Psoas muscle (tissue), 8 donors: Measurements from ENCODE around the gene GPX4. TPM values are rescaled to one million over a fixed set of nuclear protein-coding genes. Genes with fewer than 3 reads are reported as not detected.

Experiments
- ATAC-seq, 4 donors: fragments of 200-7000 bp; cut with Tn5 transposase; one replicate each; pipeline ENCODE4 v1.9.1; 2020; ENCODE audit warnings: moderate library complexity in 3 of 4, mild to moderate bottlenecking in 2 of 4
- DNase-seq, 2 donors: peaks; one replicate each; pipeline ENCODE4 v3.0.0-alpha.2; 2020
- H3K27ac ChIP-seq: fragments of 200-600 bp; one replicate; pipeline ENCODE4 v1.8.0; 2022
- H3K27me3 ChIP-seq, 3 donors: fragments of 200-600 bp in 1 of 3; one replicate each; pipeline versions ENCODE4 v1.6.1 to v1.8.0; 2013 to 2022; ENCODE audit warnings: low read length in 2 of 3, mild to moderate bottlenecking in 2 of 3, moderate library complexity in 1 of 3; ENCODE audit not compliant: insufficient read depth in 3 of 3
- H3K36me3 ChIP-seq, 2 donors: fragments of 200-600 bp in 1 of 2; one replicate each; pipeline versions ENCODE4 v1.6.1 to v1.8.0; 2013 to 2022; ENCODE audit warnings: low read depth in 1 of 2, mild to moderate bottlenecking in 1 of 2, moderate library complexity in 1 of 2; ENCODE audit not compliant: insufficient read depth in 1 of 2
- H3K4me1 ChIP-seq: fragments of 200-600 bp; one replicate; pipeline ENCODE4 v1.8.0; 2022
- H3K4me3 ChIP-seq: fragments of 200-600 bp; one replicate; pipeline ENCODE4 v1.8.0; 2022; ENCODE audit warnings: mild to moderate bottlenecking
- H3K9me3 ChIP-seq: fragments of 200-600 bp; one replicate; pipeline ENCODE4 v1.8.0; 2022
- WGBS, 3 donors: extraction: QIAGEN DNeasy Blood & Tissue Kit; methylation state at CpG; one replicate each; pipeline versions ENCODE4 v1.1.6 to v1.1.7; 2013; 5-methylcytosine and 5-hydroxymethylcytosine counted together
- intact Hi-C, 2 donors: fragments of 100-400 bp; cut with DNase I; formaldehyde crosslinking; loops; one replicate each; pipeline versions ENCODE4 v1.11.0 to v1.14.2; 2022
- polyA plus RNA-seq, 3 donors: library from polyadenylated mRNA; stranded (reverse); fragments of 200-250 nt; gene quantifications; one replicate each; pipeline ENCODE4 v1.2.3, GENCODE V29; 2013
- total RNA-seq, 4 donors: library from RNA; stranded (reverse); fragmentation: NEBNext Ultra II Directional in 2 of 4; extraction: Animal tissue kit (Norgen Biotek cat#: 25700) in 2 of 4; gene quantifications; one replicate each; pipeline versions ENCODE4 v1.2.1 to v1.2.4, GENCODE V29; 2021 to 2023
- TF ChIP-seq, protein P1 (sequence below): fragments of 200-600 bp; IDR thresholded peaks from one replicate; pipeline ENCODE4 v1.8.0; 2022; ENCODE audit warnings: antibody characterized with exemption
- donor health status: healthy with polysubstance abuse.
- donor health status: DM: no; HTN: no; CAD: no; lungs with moderate emphysema.
- donor health status: Bipolar disorder and iron deficiency.
- donor health status: healthy.
- donor health status: DM: yes; HTN: yes; CAD: no.
- donor health status: DM: no; HTN: no; CAD: no.
- donor health status: DM: no; HTN: no; CAD: no.
- donor health status: DM: yes; HTN: yes; CAD: no.

The GPX4 gene
- total and polyA plus RNA-seq, 7 donors, result 279 to 762 (median 490) TPM

DNA sequence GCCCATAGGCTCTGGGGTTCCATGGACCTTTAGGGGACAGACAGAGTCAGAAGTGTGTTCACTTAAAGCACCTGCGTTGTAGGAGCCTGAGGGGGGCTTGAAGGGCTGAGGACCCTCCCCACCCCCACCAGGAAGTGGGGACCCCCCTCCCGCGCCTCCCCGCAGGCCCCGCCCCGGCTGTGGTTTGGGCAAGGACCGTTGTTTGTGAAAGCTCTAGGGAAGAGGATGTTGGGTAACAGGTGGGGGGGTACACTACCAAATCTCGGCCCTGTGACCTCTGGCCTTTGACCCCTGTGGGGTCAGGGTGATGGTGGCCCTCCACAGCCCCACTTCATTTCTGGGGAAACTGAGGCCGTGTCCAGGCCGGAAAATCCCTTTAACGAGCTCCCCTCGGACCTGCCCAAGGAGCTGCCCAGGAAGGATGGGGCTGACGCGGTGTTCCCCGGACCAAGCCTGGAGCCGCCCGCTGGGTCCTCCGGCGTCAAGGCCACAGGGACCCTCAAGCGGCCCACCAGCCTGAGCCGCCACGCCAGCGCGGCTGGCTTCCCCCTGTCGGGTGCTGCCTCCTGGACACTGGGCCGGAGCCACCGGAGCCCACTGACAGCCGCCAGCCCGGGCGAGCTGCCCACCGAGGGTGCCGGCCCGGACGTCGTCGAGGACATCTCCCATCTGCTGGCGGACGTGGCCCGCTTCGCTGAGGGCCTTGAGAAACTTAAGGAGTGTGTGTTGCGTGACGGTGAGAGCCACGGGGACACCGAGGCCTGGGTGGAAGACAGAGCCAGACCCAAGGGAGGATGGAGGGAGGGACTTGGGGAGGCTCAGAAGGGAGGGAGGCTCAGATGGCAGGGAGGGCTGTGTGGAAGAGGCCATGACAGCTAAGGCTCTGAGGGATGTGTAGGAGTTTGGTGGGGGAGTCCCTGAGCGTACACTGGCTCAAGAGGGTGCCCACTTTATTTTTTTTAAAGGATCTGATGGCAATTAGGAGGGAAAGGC is 35.5 kb upstream of the GPX4 start:
- DNase-seq, result peak; percentile 42 to 56
- TF ChIP-seq, protein P1, sequence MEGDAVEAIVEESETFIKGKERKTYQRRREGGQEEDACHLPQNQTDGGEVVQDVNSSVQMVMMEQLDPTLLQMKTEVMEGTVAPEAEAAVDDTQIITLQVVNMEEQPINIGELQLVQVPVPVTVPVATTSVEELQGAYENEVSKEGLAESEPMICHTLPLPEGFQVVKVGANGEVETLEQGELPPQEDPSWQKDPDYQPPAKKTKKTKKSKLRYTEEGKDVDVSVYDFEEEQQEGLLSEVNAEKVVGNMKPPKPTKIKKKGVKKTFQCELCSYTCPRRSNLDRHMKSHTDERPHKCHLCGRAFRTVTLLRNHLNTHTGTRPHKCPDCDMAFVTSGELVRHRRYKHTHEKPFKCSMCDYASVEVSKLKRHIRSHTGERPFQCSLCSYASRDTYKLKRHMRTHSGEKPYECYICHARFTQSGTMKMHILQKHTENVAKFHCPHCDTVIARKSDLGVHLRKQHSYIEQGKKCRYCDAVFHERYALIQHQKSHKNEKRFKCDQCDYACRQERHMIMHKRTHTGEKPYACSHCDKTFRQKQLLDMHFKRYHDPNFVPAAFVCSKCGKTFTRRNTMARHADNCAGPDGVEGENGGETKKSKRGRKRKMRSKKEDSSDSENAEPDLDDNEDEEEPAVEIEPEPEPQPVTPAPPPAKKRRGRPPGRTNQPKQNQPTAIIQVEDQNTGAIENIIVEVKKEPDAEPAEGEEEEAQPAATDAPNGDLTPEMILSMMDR, result no peak
- Histone ChIP-seq H3K27me3 (peaks cover 0 to 79% (median 39%) of the 10 kb centered on the region in 3 donors), H3K27ac (no peak overlapping the region), H3K9me3 (no peaks in the 10 kb centered on the region), H3K4me1 (peaks cover 23% of the 10 kb centered on the region), H3K36me3 (no peaks in the 10 kb centered on the region), H3K4me3 (peak overlapping the region; percentile 53)
- WGBS, 3 donors, result 65 to 67% (median 65%) methylated on average over 42 to 45 of the region's 45 CpGs
- intact Hi-C loops, result no loop called here
- no peak for ATAC-seq

DNA sequence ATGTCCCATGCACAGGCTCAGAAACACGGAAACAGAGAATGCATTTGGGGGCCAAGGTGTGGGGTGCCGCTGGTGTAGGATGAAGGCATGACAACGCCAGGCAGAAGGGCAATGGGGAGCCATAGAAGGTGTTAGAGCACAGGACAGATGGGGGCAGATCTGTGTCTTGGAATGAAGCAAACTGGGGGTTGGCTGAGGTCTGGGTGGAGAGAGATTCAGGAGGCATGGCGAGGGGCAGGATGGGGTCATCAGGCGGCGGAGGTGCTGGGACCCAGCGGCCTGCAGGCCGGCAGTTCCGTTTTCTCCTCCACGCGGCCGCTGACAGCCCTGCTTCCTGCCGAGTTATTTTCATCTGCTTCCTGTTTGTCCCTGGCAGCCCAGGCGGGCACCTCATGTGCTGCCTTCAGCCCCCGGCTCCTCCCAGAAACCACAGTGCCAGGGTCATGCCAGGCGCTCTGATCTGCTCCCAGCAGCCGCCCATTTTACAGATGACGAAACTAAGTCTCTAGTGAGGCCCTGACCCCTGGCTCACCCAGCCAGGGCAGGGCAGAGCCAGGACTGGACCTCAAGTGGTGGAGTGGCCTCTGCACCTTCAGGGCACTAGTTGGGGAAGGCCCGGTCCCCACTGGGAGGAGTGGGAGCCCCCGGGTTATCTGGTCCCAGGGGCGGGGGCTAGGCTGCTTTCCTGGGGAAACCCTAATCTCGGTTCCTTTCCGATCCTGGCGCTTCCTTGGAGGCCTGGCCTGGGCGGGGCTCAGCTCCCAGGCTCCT is 34.6 kb upstream of the GPX4 start:
- ATAC-seq (peak in 2 of 4 donors; percentile 21 to 35), DNase-seq (peak; percentile 67 to 83)
- H3K9me3 ChIP-seq, result no peaks in the 10 kb centered on the region
- H3K27ac ChIP-seq, result no peak overlapping the region
- H3K27me3 ChIP-seq, result peaks cover 0 to 79% (median 39%) of the 10 kb centered on the region in 3 donors
- peak overlapping the region; percentile 53 for H3K4me3 ChIP-seq
- TF ChIP-seq, protein P1, result no peak
- WGBS, 3 donors, result 50 to 62% (median 58%) methylated on average over 21 to 25 of the region's 25 CpGs
- intact Hi-C loops, result no loop called here
- H3K36me3 ChIP-seq, result no peaks in the 10 kb centered on the region
- H3K4me1 ChIP-seq, result peaks cover 23% of the 10 kb centered on the region

DNA sequence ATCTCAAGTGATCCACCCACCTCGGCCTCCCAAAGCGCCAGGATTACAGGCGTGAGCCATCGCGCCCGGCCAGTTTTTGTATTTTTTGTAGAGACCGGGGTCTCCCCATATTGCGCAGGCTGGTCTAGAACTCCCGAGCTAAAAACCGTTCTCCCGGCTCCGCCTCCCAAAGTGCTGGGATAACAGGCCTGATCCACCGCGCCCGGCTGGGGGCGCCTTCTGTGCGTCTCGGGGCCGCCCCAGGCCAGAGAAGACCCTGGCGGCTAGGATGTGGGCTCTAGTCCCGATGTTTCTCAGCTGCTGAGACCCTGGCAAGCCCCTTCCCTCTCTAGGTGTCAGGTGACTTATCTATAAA is 33.2 kb upstream of the GPX4 start:
- Histone ChIP-seq H3K4me3 (no peak overlapping the region), H3K9me3 (no peaks in the 10 kb centered on the region), H3K36me3 (no peaks in the 10 kb centered on the region), H3K27me3 (peaks cover 0 to 69% (median 39%) of the 10 kb centered on the region in 3 donors), H3K4me1 (peaks cover 14% of the 10 kb centered on the region), H3K27ac (no peak overlapping the region)
- intact Hi-C loops, result no loop called here
- peak in 1 of 2 donors; percentile 37 for DNase-seq
- ATAC-seq, result no peak
- WGBS, 3 donors, result 8 to 12% (median 9%) methylated on average over 19 to 21 of the region's 21 CpGs
- TF ChIP-seq, protein P1, result no peak

DNA sequence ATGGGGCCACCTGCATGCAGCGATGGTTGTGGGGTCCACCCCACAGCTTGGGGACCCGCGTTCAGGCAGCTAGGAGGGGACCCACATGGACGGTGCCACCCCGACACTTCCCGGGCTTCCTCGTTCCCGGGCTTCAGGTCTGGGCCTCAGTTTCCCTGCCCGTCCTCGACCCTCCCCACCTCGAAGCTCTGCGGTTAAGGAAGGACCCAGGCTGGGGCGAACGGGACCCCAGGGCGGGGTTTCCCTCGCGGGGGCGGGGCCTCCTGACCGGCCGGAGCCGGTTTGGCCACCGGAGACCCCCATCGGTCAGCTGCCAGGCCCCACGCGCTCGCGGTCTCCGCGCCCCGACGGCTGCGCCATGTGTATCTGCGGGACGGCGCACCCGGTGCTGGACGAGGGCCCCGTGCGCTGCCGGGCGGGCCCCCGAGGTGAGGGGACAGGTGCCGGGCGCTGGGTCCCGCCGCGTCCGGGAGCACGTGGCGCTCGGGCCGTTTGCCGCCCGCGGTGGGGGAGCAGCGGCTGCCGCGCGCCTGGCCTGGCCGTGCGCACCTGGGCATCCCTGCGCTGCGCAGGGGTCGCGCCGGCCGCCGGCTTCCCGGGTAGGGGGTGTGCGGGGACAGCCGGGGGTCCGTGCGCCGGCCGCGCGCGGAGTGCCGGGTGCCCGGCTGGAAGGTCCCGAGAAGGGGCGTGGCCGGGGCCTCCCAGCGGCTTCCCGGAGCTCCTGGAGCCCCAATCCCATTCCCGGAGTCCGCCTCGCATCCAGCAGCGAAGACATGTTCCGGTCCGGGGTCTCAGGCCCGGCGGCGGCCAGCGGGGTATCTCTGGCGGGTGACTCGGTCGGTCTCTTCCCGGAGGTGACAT is 32.6 kb upstream of the GPX4 start:
- no peak for ATAC-seq
- Histone ChIP-seq H3K27me3 (peaks cover 0 to 64% (median 36%) of the 10 kb centered on the region in 3 donors), H3K4me3 (peak overlapping the region; percentile 30), H3K9me3 (no peaks in the 10 kb centered on the region), H3K27ac (no peak overlapping the region), H3K36me3 (no peaks in the 10 kb centered on the region), H3K4me1 (peaks cover 10% of the 10 kb centered on the region)
- TF ChIP-seq, protein P1, result no peak
- intact Hi-C loops, result no loop called here
- WGBS, 3 donors, result 4 to 7% (median 5%) methylated on average over 57 to 99 of the region's 99 CpGs
- DNase-seq, result peak; percentile 17 to 51
